ENCODE measurements around the gene ARPC4. TPM values are rescaled to one million over a fixed set of nuclear protein-coding genes. Genes with fewer than 3 reads are reported as not detected.

ARPC4 gene
- total and polyA plus RNA-seq, 2 of the 13 experiments (the other 11 are each of a cell fraction or from before 2014, with no cell fraction given) = 30.1 to 83.6 TPM

GRCh38 chr3:9767418-9767817 lies 25.5 kb upstream of the ARPC4 start:
- H3K79me2 ChIP-seq (ENCODE audit: insufficient read depth, low read length) = peaks cover 13% of the 10 kb centered on the region
- ATAC-seq = no peak
- intact Hi-C loops (cut with micrococcal nuclease; ENCODE audit: unreplicated experiment) = no loop called here
- no peak for DNase-seq (ENCODE audit: low spot score)
- no peak for TF ChIP-seq SRSF1 (optimal IDR thresholded peaks at IDR 0.05; ENCODE audit: low read depth, low read length)
- TF ChIP-seq RNF219 (CRISPR knock-in tag; IDR thresholded peaks at IDR 0.05) = no peak
- no peak for TF ChIP-seq ZNF841 (CRISPR knock-in tag; IDR thresholded peaks at IDR 0.05; ENCODE audit: borderline replicate concordance)
- TF ChIP-seq RORA (CRISPR knock-in tag; IDR thresholded peaks at IDR 0.05) = no peak
- no peak for TF ChIP-seq ZNF878 (CRISPR knock-in tag; IDR thresholded peaks at IDR 0.05)
- TF ChIP-seq RFXANK (CRISPR knock-in tag; IDR thresholded peaks at IDR 0.05) = no peak
- TF ChIP-seq AHR (CRISPR knock-in tag; IDR thresholded peaks at IDR 0.05) = no peak
- no peak for TF ChIP-seq SALL1 (CRISPR knock-in tag; IDR thresholded peaks at IDR 0.05)
- no peak for TF ChIP-seq HMG20A (CRISPR knock-in tag; IDR thresholded peaks at IDR 0.05; ENCODE audit: borderline replicate concordance)
- H3K36me3 ChIP-seq (replicated peaks in 1 of 2; ENCODE audit: control insufficient read depth in 1 of 2, insufficient read depth in 2 of 2, low read length in 2 of 2) = peaks cover 4 to 19% of the 10 kb centered on the region in 2 experiments; a peak in 4 of 5 replicates
- H3K4me3 ChIP-seq (replicated peaks in 1 of 3; ENCODE audit: insufficient read depth in 1 of 3, low read depth in 2 of 3, low read length in 3 of 3) = no peak overlapping the region
- CTCF ChIA-PET (ENCODE audit: low intra/inter-chr PET ratio, low total read pairs) = no interaction called here
- no peak overlapping the region for H2AFZ ChIP-seq (ENCODE audit: low read length)
- FAIRE-seq = no peak
- H3K4me2 ChIP-seq (ENCODE audit: low read depth, low read length) = no peak overlapping the region
- no peak overlapping the region for H3K27ac ChIP-seq (ENCODE audit: extremely low read length, insufficient read depth, low read length)
- no peaks in the 10 kb centered on the region; a peak in 1 of 5 replicates for H3K27me3 ChIP-seq (ENCODE audit: control insufficient read depth in 1 of 2, insufficient read depth in 2 of 2, low read length in 2 of 2)
- in situ Hi-C loops (cut with HindIII; ENCODE audit: extremely low pct_ligation_motif_present, low pct_unique_long_range_greater_than_20kb) = no loop called here
- no peak overlapping the region for H3K9ac ChIP-seq (ENCODE audit: insufficient read depth, low read depth, low read length)
- no TSS peak for BruUV-seq (replicated peaks)
- peaks cover 39% of the 10 kb centered on the region for H3K4me1 ChIP-seq (ENCODE audit: insufficient read depth, low read length)
- POLR2A ChIA-PET = interaction anchor here (1.0 to 5.3 kb wide), 3 partner anchors 13 to 25 kb away, joined by 3 to 50 read pairs (median 5); partner anchors contain the start of genes ARPC4 and OGG1
- no peaks in the 10 kb centered on the region for H4K20me1 ChIP-seq (ENCODE audit: insufficient read depth, low read length)
- 94% methylated on average over 4 of the region's 7 CpGs for WGBS (ENCODE audit: low lambda C conversion rate)
- H3K9me3 ChIP-seq (ENCODE audit: low read length) = no peaks in the 10 kb centered on the region

Data from HepG2 (cell line).